ENCODE measurements around the gene STX1A.
"Not testable (repeated sequence)": the region's sequence is repeated elsewhere in the genome, so short reads cannot be mapped to it uniquely, and the experiment has no call there.

STX1A gene

GRCh38 chr7:73734619-73735527 is 15.4 kb upstream of the STX1A start:
- Histone ChIP-seq H3K4me3 (ENCODE audit: low read depth in 1 of 2, low read length in 2 of 2) (no peak overlapping the region), H3K36me3 (ENCODE audit: control insufficient read depth in 1 of 2, insufficient read depth in 2 of 2, low read length in 2 of 2) (peaks cover 0 to 4% of the 10 kb centered on the region in 2 donors), H3K9me3 (ENCODE audit: control insufficient read depth in 1 of 2, low read length in 2 of 2) (no peaks in the 10 kb centered on the region), H3K27me3 (ENCODE audit: low read depth, low read length) (no peaks in the 10 kb centered on the region), H3K27ac (ENCODE audit: low read length) (peak overlapping the region; percentile 77), H3K4me1 (ENCODE audit: control insufficient read depth in 1 of 2, insufficient read depth in 2 of 2, low read length in 2 of 2) (peaks cover 4 to 15% of the 10 kb centered on the region in 2 donors)

GRCh38 chr7:73732397-73732796 is 12.9 kb upstream of the STX1A start:
- Histone ChIP-seq H3K27ac (ENCODE audit: low read length) (no peak overlapping the region), H3K27me3 (ENCODE audit: low read depth, low read length) (no peaks in the 10 kb centered on the region), H3K9me3 (ENCODE audit: control insufficient read depth in 1 of 2, low read length in 2 of 2) (no peaks in the 10 kb centered on the region), H3K4me1 (ENCODE audit: control insufficient read depth in 1 of 2, insufficient read depth in 2 of 2, low read length in 2 of 2) (peaks cover 0 to 2% of the 10 kb centered on the region in 2 donors), H3K4me3 (ENCODE audit: low read depth in 1 of 2, low read length in 2 of 2) (no peak overlapping the region), H3K36me3 (ENCODE audit: control insufficient read depth in 1 of 2, insufficient read depth in 2 of 2, low read length in 2 of 2) (peaks cover 0 to 2% of the 10 kb centered on the region in 2 donors)

GRCh38 chr7:73730485-73730884 is 11.0 kb upstream of the STX1A start:
- H3K27me3 ChIP-seq (ENCODE audit: low read depth, low read length), result no peaks in the 10 kb centered on the region
- no peaks in the 10 kb centered on the region for H3K4me1 ChIP-seq (ENCODE audit: control insufficient read depth in 1 of 2, insufficient read depth in 2 of 2, low read length in 2 of 2)
- H3K36me3 ChIP-seq (ENCODE audit: control insufficient read depth in 1 of 2, insufficient read depth in 2 of 2, low read length in 2 of 2), result no peaks in the 10 kb centered on the region
- H3K4me3 ChIP-seq (ENCODE audit: low read depth in 1 of 2, low read length in 2 of 2), result no peak overlapping the region
- no peak overlapping the region for H3K27ac ChIP-seq (ENCODE audit: low read length)
- no peaks in the 10 kb centered on the region for H3K9me3 ChIP-seq (ENCODE audit: control insufficient read depth in 1 of 2, low read length in 2 of 2)

- no peaks in the 10 kb centered on the region for H3K36me3 ChIP-seq (ENCODE audit: control insufficient read depth in 1 of 2, insufficient read depth in 2 of 2, low read length in 2 of 2)
- H3K27me3 ChIP-seq (ENCODE audit: low read depth, low read length), result no peaks in the 10 kb centered on the region
- no peaks in the 10 kb centered on the region for H3K4me1 ChIP-seq (ENCODE audit: control insufficient read depth in 1 of 2, insufficient read depth in 2 of 2, low read length in 2 of 2)
- H3K9me3 ChIP-seq (ENCODE audit: control insufficient read depth in 1 of 2, low read length in 2 of 2), result no peaks in the 10 kb centered on the region
- no peak overlapping the region for H3K4me3 ChIP-seq (ENCODE audit: low read depth in 1 of 2, low read length in 2 of 2)
- H3K27ac ChIP-seq (ENCODE audit: low read length), result no peak overlapping the region
Measured at GRCh38 chr7:73728551-73728950, 9.1 kb upstream of the STX1A start.

- Histone ChIP-seq H3K4me3 (ENCODE audit: low read depth in 1 of 2, low read length in 2 of 2) (no peak overlapping the region), H3K4me1 (ENCODE audit: control insufficient read depth in 1 of 2, insufficient read depth in 2 of 2, low read length in 2 of 2) (no peaks in the 10 kb centered on the region), H3K36me3 (ENCODE audit: control insufficient read depth in 1 of 2, insufficient read depth in 2 of 2, low read length in 2 of 2) (no peaks in the 10 kb centered on the region), H3K27me3 (ENCODE audit: low read depth, low read length) (no peaks in the 10 kb centered on the region), H3K9me3 (ENCODE audit: control insufficient read depth in 1 of 2, low read length in 2 of 2) (no peaks in the 10 kb centered on the region), H3K27ac (ENCODE audit: low read length) (no peak overlapping the region)
Measured at GRCh38 chr7:73727952-73728351, 8.5 kb upstream of the STX1A start.

GRCh38 chr7:73726083-73726466 is 6.6 kb upstream of the STX1A start:
- Histone ChIP-seq H3K27ac (ENCODE audit: low read length) (no peak overlapping the region), H3K27me3 (ENCODE audit: low read depth, low read length) (no peaks in the 10 kb centered on the region), H3K9me3 (ENCODE audit: control insufficient read depth in 1 of 2, low read length in 2 of 2) (no peaks in the 10 kb centered on the region), H3K4me1 (ENCODE audit: control insufficient read depth in 1 of 2, insufficient read depth in 2 of 2, low read length in 2 of 2) (peaks cover 0 to 5% of the 10 kb centered on the region in 2 donors), H3K36me3 (ENCODE audit: control insufficient read depth in 1 of 2, insufficient read depth in 2 of 2, low read length in 2 of 2) (no peaks in the 10 kb centered on the region), H3K4me3 (ENCODE audit: low read depth in 1 of 2, low read length in 2 of 2) (no peak overlapping the region)

GRCh38 chr7:73723813-73724212 is 4.3 kb upstream of the STX1A start:
- H3K4me1 ChIP-seq (ENCODE audit: control insufficient read depth in 1 of 2, insufficient read depth in 2 of 2, low read length in 2 of 2), result peaks cover 3 to 14% of the 10 kb centered on the region in 2 donors
- no peaks in the 10 kb centered on the region for H3K27me3 ChIP-seq (ENCODE audit: low read depth, low read length)
- no peaks in the 10 kb centered on the region for H3K9me3 ChIP-seq (ENCODE audit: control insufficient read depth in 1 of 2, low read length in 2 of 2)
- H3K4me3 ChIP-seq (ENCODE audit: low read depth in 1 of 2, low read length in 2 of 2), result no peak overlapping the region
- no peaks in the 10 kb centered on the region for H3K36me3 ChIP-seq (ENCODE audit: control insufficient read depth in 1 of 2, insufficient read depth in 2 of 2, low read length in 2 of 2)
- H3K27ac ChIP-seq (ENCODE audit: low read length), result no peak overlapping the region

- no peak overlapping the region for H3K27ac ChIP-seq (ENCODE audit: low read length)
- H3K4me3 ChIP-seq (ENCODE audit: low read depth in 1 of 2, low read length in 2 of 2), result no peak overlapping the region
- H3K36me3 ChIP-seq (ENCODE audit: control insufficient read depth in 1 of 2, insufficient read depth in 2 of 2, low read length in 2 of 2), result no peaks in the 10 kb centered on the region
- H3K9me3 ChIP-seq (ENCODE audit: control insufficient read depth in 1 of 2, low read length in 2 of 2), result no peaks in the 10 kb centered on the region
- H3K4me1 ChIP-seq (ENCODE audit: control insufficient read depth in 1 of 2, insufficient read depth in 2 of 2, low read length in 2 of 2), result peaks cover 3 to 24% of the 10 kb centered on the region in 2 donors
- H3K27me3 ChIP-seq (ENCODE audit: low read depth, low read length), result no peaks in the 10 kb centered on the region
Measured at GRCh38 chr7:73722785-73723184, 3.3 kb upstream of the STX1A start.

- H3K4me3 ChIP-seq (ENCODE audit: low read depth in 1 of 2, low read length in 2 of 2); H3K9me3 ChIP-seq (ENCODE audit: control insufficient read depth in 1 of 2, low read length in 2 of 2); H3K27me3 ChIP-seq (ENCODE audit: low read depth, low read length); H3K36me3 ChIP-seq (ENCODE audit: control insufficient read depth in 1 of 2, insufficient read depth in 2 of 2, low read length in 2 of 2); H3K27ac ChIP-seq (ENCODE audit: low read length): not testable (repeated sequence)
- peaks cover 3 to 30% of the 10 kb centered on the region in 2 donors for H3K4me1 ChIP-seq (ENCODE audit: control insufficient read depth in 1 of 2, insufficient read depth in 2 of 2, low read length in 2 of 2)
Measured at GRCh38 chr7:73722182-73722581, 2.7 kb upstream of the STX1A start.

- no peaks in the 10 kb centered on the region for H3K9me3 ChIP-seq (ENCODE audit: control insufficient read depth in 1 of 2, low read length in 2 of 2)
- H3K36me3 ChIP-seq (ENCODE audit: control insufficient read depth in 1 of 2, insufficient read depth in 2 of 2, low read length in 2 of 2), result no peaks in the 10 kb centered on the region
- no peaks in the 10 kb centered on the region for H3K27me3 ChIP-seq (ENCODE audit: low read depth, low read length)
- H3K27ac ChIP-seq (ENCODE audit: low read length), result no peak overlapping the region
- peaks cover 5 to 38% of the 10 kb centered on the region in 2 donors for H3K4me1 ChIP-seq (ENCODE audit: control insufficient read depth in 1 of 2, insufficient read depth in 2 of 2, low read length in 2 of 2)
- no peak overlapping the region for H3K4me3 ChIP-seq (ENCODE audit: low read depth in 1 of 2, low read length in 2 of 2)
Measured at GRCh38 chr7:73721377-73721817, 1.9 kb upstream of the STX1A start.

- H3K27ac ChIP-seq (ENCODE audit: low read length); H3K36me3 ChIP-seq (ENCODE audit: control insufficient read depth in 1 of 2, insufficient read depth in 2 of 2, low read length in 2 of 2); H3K27me3 ChIP-seq (ENCODE audit: low read depth, low read length); H3K4me3 ChIP-seq (ENCODE audit: low read depth in 1 of 2, low read length in 2 of 2); H3K9me3 ChIP-seq (ENCODE audit: control insufficient read depth in 1 of 2, low read length in 2 of 2): not testable (repeated sequence)
- peaks cover 9 to 47% of the 10 kb centered on the region in 2 donors for H3K4me1 ChIP-seq (ENCODE audit: control insufficient read depth in 1 of 2, insufficient read depth in 2 of 2, low read length in 2 of 2)
Measured at GRCh38 chr7:73720443-73720842, 974 bp upstream of the STX1A start.

- peaks cover 9 to 50% of the 10 kb centered on the region in 2 donors for H3K4me1 ChIP-seq (ENCODE audit: control insufficient read depth in 1 of 2, insufficient read depth in 2 of 2, low read length in 2 of 2)
- H3K27ac ChIP-seq (ENCODE audit: low read length), result no peak overlapping the region
- H3K36me3 ChIP-seq (ENCODE audit: control insufficient read depth in 1 of 2, insufficient read depth in 2 of 2, low read length in 2 of 2), result no peaks in the 10 kb centered on the region
- H3K9me3 ChIP-seq (ENCODE audit: control insufficient read depth in 1 of 2, low read length in 2 of 2), result no peaks in the 10 kb centered on the region
- H3K27me3 ChIP-seq (ENCODE audit: low read depth, low read length), result no peaks in the 10 kb centered on the region
- H3K4me3 ChIP-seq (ENCODE audit: low read depth in 1 of 2, low read length in 2 of 2), result peak overlapping the region; percentile 30 to 54
Measured at GRCh38 chr7:73719806-73720169, 319 bp upstream of the STX1A start.
